Astrocyte of the hippocampus (primary cell): ENCODE measurements around the gene COL18A1.

Experiments
- DNase-seq: peaks from one replicate; pipeline ENCODE4 v3.0.0; 2011; ENCODE audit warnings: low read depth, low spot score

The COL18A1 gene

DNA sequence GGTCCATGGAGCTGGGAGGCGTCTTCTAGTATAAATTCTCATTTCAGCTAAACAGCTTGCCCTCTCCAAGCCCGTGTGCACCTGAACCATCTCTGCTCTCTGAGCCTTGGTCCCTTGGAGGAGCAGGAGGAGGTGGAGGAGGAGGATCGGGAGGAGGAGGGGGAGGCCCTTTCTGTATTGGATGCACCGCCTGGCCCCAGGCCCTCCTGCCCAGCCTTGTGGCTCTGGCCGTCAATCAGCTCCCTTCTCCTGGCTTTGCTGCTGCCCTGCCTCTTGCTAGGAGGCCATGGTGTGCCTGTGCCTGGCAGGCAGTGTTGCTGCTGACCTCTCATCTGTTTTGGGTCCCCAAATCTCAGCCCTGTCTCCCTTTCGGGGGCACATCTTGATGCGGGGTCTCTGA, 9.0 kb downstream of the COL18A1 start:
- DNase-seq, result no peak

DNA sequence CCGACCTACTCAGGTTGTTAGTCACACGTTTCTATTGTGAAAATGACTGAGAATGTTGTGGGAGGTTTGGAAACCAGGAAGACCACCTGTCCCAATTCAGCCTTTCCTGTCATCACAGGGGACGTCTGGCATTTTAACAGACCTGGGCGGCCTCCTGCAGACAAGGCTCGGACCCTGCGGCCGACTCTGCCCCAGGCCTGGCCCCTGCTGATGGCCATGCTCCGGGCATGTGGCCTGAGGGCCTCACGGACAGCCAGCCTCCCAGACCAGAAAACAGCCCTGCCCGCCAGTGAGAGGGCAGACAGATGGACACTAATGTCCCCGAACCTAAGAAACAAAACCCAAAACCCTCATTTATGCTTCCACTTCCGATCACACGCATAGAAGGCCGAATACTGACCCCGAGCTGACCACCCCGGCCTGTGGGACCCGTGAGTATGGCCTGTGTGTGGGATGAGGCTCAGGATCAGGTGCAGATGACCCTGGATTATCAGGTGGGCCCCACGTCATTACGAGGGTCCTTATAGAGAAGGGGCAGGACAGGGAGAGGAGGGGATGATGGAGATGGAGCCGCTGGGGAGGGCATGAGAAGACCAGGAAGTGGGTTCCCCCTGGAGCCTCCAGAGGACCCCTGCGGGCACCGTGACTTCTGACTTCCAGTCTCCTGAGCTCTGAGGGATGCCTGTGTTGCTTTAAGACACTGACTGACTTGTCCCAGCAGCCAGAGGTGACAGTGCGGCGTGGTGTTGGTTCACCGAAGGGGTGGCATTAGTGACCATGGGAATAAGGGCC, 9.6 kb downstream of the COL18A1 start:
- DNase-seq, result no peak

DNA sequence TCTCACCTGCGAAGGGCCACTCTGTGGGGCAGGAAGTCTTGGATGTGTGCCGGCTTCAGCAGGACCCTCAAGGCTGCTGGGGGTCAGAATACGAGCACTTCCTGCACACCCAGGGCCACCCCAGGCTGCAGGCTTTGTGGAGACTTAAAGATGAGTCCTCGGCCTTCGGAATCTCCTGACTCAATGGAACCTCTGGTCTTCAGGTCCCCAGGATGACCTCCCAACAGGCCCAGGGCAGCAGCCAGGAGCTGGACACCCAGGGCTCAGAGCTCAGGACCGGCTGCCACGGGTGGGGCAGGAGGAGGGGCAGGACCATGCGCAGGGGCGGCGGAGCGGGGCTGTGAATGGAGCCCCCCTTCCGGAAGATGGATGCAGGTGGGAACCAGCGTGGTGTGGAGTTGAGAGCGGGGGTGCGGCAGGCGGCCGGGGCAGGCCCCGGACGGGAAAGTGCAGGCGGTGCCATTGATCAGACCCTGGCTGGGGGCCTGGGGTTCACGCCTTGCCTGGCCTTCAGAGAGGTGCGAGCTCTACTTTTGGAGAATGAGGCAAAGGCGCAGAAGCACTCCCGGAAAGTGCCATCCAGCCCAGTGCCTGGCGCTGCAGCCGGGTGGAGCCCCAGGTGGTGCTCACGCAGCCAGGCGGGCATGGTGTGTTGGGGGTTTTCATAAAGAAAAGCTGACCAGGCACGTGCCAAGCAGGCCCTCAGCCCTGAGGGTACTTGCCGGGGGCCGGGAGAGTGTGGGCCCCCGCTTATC, 10.4 kb downstream of the COL18A1 start:
- DNase-seq, result no peak

DNA sequence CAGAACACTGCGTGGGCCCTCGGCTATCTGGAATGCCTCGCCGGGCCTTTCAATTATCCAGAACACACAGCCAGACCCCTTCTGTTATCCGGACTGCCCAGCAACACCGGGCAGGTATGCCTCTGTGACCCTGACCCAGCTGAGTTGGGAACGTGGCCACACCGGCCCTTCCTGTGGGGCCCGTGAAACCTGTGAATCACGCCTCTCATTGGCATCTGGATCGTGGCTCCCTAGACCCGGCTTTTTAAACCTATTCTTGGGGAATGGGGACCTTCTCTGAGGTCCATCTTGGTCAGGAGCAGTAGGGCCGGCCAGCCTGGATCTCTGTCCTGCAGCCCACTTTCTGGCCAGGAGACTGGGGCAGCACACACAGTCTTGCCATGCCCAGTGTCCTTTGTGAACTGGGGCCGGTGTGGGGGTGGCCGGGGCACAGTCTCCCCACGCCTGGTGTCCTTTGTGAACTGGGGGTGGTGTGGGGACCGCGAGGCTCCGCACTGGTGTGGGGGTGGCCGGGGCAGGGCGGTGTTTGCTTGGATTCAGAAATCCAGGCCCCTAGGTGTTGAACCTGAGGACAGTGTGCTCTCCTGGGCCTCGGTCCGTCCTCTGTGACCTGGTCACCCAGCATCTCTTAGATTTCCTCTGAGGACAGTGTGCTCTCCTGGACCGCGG, 11.1 kb downstream of the COL18A1 start:
- no peak for DNase-seq

DNA sequence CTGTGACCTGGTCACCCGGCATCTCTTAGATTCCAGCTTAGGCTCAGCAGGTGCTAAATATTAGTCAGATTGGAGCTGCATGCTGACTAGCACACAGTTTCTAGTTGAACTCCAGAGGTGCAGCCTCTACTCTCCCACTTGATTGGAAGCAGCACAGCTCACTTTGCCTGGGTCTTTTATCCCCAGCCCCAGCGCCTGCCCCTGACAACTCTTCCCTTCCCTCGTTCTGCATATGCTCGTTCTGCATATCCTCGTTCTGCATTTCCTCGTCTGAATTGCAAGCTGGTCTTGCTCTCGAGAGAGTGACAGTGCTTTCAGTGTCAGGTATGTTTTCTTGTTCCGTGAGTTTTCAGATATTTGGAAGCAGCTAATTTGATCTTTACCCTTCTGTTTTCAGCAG, 11.7 kb downstream of the COL18A1 start:
- no peak for DNase-seq

DNA sequence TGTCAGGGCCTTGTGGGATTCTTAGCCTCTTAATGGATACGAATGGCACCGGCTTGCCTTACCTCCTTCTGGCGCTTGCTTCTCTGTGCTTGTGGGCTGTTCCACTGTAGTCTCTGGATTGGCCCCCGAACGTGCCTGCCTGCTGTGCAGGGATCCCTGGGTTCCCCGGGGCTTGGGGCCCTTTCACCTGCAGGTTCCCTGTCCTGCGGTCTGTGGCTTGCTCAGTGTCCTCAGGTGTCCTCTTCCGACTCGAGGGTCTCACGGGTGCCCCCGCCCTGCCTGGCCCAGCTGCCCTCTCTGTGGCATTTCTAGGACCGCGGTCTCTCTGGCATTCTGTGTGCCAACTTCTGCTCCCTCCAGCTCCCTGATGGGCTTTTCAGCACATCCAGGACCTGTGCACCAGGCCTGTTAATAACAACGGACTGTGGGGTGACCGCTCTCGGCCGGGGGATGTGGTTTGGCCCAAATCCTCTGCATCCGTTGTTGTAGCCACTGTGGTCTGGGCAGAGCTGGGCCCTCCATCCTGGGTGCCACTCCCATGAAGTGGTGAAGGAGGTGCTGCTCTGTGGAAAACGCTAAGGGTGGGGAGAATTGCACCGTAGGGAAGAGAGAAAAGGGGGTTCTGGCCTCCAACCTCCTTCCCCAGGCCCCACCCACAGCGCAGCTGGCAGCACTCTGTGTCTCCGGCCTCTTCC, 12.4 kb downstream of the COL18A1 start:
- DNase-seq, result peak; percentile 51

DNA sequence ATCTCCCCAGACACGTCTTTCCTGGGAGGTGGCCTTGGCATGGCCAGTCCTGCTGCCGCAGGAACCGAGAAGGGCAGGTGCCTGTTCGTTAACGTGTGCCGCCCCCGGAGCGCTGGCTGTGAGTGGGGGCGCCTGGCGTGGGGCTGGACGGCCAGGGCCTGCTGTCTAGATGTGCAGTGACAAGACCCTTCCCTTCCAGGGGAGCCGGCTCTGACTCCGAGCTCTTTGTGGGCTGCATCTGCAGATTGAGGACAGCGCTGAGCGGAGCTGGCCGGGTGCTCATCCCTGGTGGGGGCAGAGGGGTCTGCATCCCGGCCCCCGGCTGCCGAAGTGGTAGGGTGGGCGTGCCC, 13.0 kb downstream of the COL18A1 start:
- DNase-seq, result no peak

DNA sequence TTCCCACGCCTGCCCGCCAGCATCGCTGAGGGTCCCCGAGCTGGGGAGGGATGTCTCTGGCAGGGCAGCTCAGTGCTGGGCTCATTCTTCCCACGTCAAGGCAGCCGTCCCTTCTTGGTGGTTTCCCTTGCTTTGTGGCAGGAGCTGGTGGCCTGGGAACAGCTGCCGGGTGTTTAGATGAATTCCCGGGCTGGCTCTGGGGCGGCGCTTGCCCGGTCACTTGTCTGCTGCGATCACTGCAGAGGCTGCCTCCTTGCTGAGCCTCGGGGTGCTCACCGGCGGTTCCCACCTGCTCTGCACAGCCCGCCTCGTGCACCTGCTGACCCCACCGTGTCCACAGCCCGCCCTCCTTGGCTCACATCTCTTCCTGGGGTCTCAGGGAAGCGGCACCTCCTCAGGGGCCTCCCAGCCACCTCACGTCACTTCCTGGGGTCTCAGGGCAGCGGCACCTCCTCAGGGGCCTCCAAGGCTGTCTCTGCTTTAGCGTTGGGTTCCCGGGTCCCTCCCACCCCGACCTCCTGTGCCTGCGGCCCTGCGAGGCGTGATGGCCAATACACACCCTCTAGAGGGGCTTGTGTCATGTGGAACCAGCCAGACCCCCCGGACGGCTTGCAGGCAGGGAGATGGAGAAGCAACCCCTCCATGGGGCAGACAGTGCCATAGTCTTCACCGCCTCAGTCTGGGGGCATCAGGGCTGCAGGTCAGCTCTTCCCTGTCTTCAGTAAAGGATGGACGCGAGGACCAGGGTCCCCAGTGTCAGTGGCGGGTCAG, 13.5 kb downstream of the COL18A1 start:
- DNase-seq, result no peak

DNA sequence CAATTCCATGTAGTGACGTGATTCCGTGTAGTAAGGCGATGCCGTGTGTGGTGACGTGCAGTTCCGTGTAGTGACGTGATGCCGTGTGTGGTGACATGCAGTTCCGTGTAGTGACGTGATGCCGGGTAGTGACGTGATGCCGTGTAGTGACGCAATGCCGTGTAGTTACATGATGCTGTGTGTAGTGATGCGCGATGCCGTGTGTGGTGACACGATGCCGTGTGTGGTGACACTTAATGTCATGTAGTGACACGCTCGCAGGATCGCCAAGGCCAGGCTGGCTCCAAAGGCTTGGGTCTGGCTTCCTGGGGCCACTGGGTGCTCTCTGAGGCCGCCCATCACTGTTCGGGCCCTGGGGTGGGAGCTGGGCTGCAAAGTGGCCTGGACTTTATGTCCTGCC, 14.2 kb downstream of the COL18A1 start:
- no peak for DNase-seq

DNA sequence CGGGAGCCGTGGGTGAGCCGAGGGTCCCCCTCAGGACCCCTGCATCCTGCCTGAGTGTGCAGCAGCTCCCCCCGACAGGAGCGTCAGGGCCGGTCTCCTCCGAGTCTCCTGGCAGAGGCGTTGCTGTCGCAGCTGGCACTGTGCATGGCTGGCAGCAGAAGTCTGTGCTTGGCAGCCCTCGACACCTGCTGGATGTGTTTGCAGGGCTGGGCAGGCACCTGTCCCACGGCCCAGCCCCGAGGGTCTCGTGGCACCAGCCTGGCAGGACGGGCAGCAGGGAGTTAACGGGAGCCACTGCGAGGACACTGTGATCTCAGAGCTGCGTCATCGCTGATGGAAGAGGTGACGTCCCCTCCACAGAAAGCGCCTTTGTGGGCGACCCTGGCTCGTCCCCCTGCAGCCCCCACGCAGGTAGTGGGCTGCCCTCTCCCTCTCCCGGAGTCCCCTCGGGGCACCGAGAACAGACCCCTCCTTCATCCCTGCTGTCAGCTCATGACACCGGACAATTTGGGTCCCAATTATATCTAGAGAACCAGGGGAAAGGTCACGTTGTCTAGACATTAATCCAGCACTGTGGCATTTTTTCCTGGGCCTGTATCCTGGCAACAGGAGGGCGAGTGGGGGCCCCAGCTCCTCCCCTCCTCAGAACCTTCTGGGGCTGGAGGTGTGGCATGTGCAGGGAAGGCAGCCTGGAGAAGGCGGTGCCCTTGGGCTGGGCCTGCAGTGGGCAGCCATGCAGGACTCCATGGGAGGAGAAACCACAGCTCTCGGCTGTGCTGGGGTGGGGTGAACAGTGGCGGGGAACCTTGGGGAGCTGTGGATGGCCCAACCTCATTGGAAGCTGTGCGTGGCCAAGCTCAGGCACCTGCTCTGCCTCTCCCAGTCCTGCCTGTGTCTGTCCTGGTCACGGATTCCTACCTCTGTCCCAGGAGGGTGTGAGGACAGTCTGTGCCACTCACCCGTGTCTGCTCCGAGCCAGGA, 15.4 kb downstream of the COL18A1 start:
- DNase-seq, result peak; percentile 68

DNA sequence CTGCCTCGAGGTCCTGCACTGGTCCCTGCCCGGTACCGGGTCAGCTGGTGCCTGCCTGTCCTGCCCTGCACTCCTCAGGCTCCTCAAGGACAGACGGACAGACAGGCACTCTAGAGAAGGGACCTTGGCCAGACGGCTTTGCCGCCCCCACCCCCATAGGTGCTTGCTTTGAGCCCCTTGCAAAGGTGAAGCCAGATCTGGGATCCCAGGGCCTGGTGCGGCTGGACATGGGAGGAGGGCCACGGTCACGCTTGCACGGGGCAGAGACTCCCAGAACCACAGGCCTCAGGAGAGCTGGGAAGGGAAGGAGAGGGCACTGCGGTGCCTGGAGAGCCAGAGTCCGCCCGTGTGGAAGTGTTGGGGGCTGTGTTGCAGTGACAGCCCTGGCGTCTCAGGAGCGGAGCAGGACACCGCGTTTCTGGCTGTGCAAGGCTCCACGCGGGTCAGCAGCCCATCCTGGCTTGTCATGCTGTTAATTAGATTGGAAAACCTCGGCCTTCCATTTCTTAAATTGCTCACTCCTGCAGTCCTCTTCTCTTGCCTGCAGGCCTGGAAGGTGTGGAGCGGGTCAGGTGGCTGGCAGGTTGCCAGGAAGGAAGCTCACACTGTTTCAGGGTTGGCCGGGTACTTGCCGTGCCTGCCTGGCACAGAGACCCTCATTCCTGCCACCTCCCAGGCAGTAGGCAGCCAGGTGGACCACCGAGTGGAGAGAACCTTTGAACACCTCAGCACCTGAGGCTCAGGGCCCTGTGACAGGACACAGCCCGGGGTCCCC, 16.3 kb downstream of the COL18A1 start:
- no peak for DNase-seq

DNA sequence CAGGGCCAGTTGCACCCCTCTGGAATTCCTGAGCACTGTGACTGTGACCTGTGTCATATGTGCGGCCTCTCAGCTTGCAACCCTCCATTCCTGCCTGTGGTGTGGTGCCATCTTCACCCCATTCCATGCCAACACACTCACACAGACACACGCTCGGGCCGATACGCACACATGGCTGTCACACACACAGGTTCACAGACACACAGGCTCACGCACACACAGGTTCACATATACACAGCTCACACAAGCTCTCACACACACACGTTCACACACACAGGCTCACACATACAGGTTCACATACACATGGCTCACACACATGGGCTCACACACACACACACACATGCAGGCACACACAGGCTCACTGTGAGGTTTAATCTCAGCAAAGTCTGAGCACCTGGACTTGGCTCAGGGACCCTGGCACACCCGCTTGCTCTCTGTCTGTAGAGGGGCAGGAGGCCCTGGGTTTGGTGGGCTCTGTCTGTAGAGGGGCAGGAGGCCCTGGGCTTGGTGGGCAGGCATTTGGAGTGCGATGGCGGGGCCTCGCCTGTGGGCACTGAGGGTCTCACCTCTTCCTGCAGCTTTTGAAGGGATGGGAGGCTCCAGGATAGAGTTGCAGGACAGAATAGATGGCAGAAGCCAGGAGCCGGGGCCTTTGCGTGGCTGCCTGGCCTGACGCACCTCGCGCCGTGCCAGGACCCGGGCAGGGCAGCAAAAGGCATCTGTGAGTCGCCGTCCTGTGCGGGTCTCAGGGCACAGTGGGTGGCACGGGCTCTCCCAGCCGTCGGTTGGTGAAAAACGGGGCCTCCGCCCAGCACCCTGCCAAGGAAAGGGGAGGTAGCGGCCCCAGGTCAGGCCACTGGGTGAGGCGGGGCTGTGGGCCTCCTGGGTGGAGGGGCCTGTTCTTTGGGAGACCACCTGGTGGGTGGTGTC, 17.1 kb downstream of the COL18A1 start:
- no peak for DNase-seq

DNA sequence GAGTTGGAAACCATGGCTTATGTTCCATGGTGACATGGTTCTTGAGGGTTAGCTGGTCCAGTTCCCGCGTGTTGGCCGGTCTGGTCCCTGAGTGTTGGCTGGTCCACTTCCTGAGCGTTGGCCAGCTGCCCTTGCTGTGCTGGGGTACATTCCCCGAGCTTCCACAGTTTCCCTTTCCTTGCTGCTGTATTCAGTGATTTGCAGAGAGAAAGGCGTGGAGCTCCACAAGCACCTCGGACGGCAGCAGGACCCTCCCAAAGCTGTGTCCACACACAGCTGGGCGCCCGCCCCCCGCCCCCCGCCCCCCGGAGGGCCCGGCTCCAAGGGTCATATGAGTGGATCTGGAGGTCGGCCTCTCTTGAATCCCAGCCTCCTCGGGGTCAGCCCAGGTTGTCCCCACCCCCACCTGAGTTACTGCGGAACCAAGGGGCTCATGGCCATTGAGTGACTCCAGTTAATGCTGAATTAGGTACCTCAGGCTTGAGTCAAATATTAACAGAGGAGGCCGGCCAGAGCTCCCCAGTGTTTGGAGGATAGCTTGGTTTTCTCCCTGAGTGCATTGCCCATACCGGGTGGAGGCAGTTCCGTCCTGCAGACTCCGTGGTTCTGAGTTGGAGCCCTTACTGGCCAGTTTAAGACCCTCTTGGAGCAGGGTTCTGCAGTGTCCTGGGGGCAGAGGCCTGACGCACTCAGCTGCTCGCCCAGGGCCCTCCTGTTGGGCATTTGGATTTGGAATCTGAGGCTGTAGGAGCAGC, 18.4 kb downstream of the COL18A1 start:
- DNase-seq, result no peak

DNA sequence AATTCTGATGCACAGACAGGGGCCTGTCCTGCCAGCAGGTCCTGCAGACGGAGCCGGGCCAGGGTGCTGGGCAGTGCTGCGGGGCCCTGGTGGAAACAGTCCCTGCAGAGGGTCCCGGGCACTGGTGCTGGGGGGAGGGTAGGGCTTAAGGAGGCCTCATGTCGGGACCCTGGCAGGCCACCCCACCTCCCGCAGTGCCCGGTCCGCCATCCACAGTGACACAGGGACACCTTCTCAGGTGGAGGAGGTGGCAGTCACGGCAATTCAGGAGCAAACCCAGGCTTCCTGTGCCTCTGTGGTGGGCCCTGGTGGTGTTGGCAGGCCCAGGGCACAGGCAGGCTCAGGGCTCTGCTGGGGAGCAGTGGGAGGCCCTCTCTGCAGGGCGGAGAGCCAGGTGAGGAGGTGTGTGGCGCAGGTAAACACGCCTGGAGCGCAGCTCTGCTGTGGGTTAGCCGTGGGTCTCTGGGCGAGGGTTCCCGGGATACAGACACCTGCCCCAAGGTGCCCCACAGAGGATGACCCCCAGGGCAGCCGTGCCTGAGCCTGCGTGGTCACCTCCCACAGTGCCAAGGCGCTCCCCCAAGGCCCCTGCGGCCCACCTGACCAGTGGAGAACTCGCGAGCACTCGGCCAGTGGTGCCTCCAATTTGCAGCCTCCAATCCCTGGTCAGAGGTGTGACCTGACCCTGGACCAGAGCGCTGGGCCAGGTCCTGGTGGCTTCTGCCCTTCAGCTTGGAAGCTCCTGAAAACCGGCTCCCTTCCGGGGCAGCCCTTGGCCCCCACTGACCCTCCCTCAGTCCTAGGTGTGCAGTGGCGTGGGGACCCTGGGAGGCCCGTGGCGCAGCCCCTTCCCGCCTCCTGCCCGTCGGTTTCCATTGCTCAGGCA, 19.2 kb downstream of the COL18A1 start:
- DNase-seq, result no peak

DNA sequence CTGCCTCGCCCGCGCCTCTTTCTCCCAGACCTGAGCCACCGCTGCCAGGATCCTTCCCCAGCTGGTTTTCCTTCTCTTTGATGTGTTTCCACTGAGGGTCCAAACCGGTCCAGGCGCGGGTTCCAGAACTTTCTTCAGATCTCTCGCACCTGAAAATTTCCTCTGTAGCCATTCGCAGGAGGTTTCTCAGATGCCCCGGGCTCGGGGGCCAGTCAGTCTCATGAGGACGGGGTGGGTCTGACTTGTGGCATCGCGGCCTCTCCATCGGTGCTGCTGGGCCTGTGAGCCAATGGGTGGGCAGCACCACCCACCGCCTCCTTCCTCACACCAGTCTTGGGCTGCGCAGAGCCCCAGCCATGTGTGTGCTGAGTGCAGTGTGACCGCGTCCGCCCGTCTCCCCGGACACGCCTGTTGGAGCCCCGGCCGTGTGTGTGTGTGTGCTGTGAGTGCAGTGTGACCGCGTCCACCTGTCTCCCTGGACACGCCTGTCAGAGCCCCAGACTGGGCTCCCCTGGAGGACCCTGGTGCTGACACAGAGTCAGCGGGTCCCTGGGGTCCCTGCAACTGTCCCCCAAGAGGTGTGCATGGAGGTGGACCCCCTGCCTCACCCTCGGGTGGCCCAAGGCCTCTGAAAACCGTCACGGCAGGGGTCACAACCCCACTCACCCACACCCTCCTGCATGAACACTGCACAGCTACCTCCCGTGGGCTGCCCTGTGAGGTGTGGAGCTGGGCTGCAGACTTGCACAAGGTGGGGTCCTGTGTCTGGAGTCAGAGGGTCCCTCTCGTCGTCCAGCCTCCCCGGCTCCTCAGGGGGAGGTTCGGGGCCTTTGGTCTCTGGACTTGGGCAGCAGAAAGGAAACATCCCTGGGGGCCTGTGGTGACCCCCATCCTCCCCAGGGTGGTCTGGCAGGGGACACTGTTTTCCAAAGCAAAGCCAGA, 20.2 kb downstream of the COL18A1 start:
- no peak for DNase-seq
